Endodermal cell (in vitro differentiated cells): ENCODE measurements around the gene THSD4. TPM values are rescaled to one million over a fixed set of nuclear protein-coding genes. Genes with fewer than 3 reads are reported as not detected.

Experiments
- DNase-seq: peaks from one replicate; pipeline ENCODE4 v3.0.0-alpha.2; 2017
- H3K27ac ChIP-seq: 2 replicates; pipeline ENCODE4 v1.5.1; 2013; ENCODE audit warnings: mild to moderate bottlenecking, low read depth, low read length, moderate library complexity
- H3K27me3 ChIP-seq: 2 replicates; pipeline ENCODE4 v1.6.1; 2013; ENCODE audit warnings: mild to moderate bottlenecking, low read length, moderate library complexity; ENCODE audit not compliant: insufficient read depth, control insufficient read depth, poor library complexity, severe bottlenecking
- H3K36me3 ChIP-seq: 2 replicates; pipeline ENCODE4 v1.7.0; 2013; ENCODE audit warnings: mild to moderate bottlenecking, low read length, moderate library complexity; ENCODE audit not compliant: control insufficient read depth, insufficient read depth
- H3K4me1 ChIP-seq: one replicate; pipeline ENCODE4 v1.7.0; 2013; ENCODE audit warnings: low read length; ENCODE audit not compliant: control insufficient read depth, insufficient read depth
- H3K4me3 ChIP-seq: 2 replicates; pipeline ENCODE4 v1.5.1; 2013; ENCODE audit warnings: mild to moderate bottlenecking, low read length, moderate library complexity
- H3K9ac ChIP-seq: 2 replicates; pipeline ENCODE4 v1.6.1; 2013; ENCODE audit warnings: mild to moderate bottlenecking, low read length, moderate library complexity; ENCODE audit not compliant: poor library complexity, severe bottlenecking; ENCODE audit errors: extremely low read depth
- H3K9me3 ChIP-seq: 2 replicates; pipeline ENCODE4 v1.6.1; 2013; ENCODE audit warnings: mild to moderate bottlenecking, low read length, moderate library complexity; ENCODE audit not compliant: control insufficient read depth
- H3K27ac Mint-ChIP-seq: 2 replicates; pipeline ENCODE4 v1.8.0; 2020; ENCODE audit warnings: mixed read lengths
- H3K27me3 Mint-ChIP-seq: 2 replicates; pipeline ENCODE4 v1.8.0; 2021; ENCODE audit warnings: mild to moderate bottlenecking, mixed read lengths; ENCODE audit not compliant: insufficient read depth
- H3K36me3 Mint-ChIP-seq: 2 replicates; pipeline ENCODE4 v1.8.0; 2020; ENCODE audit warnings: low read depth, mixed read lengths
- H3K4me1 Mint-ChIP-seq: 2 replicates; pipeline ENCODE4 v1.8.0; 2020; ENCODE audit warnings: mixed read lengths
- H3K4me3 Mint-ChIP-seq: 2 replicates; pipeline ENCODE4 v1.8.0; 2020; ENCODE audit warnings: mild to moderate bottlenecking, moderate library complexity, mixed read lengths
- H3K9me3 Mint-ChIP-seq: 2 replicates; pipeline ENCODE4 v1.8.0; 2020; ENCODE audit warnings: mild to moderate bottlenecking, mixed read lengths
- CTCF ChIP-seq: fragments of 200-600 bp; sonication (generic); conservative IDR thresholded peaks from 2 replicates; pipeline ENCODE4 v1.5.0; 2021; ENCODE audit warnings: antibody characterized with exemption, mild to moderate bottlenecking
- WGBS, 2 experiments: methylation state at CpG; one replicate each; pipeline versions ENCODE4 v1.1.5 to v1.1.7; 2013; ENCODE audit warnings: missing lambda C conversion rate in 2 of 2, mixed read lengths in 1 of 2; ENCODE audit not compliant: insufficient coverage in 1 of 2, insufficient read length in 1 of 2; 5-methylcytosine and 5-hydroxymethylcytosine counted together
- total RNA-seq, 2 donors: library from RNA; stranded (reverse); fragmentation: NEBNext Ultra II Directional in 1 of 2; extraction: Animal tissue kit (Norgen Biotek cat#: 25700) in 1 of 2; gene quantifications; 2 replicates in 1 of 2; 3 replicates in 1 of 2; pipeline ENCODE4 v1.2.1, GENCODE V29; 2021

The THSD4 gene
- total RNA-seq, 2 donors from 2014 or later: 4.6 to 5.4 TPM

GRCh38 chr15:71755092-71755970, 640.1 kb downstream of the THSD4 start:
- no peak overlapping the region for H3K27ac ChIP-seq
- Mint-ChIP-seq H3K36me3 (no peaks in the 10 kb centered on the region), H3K4me3 (no peak overlapping the region), H3K4me1 (peaks cover 1% of the 10 kb centered on the region), H3K27me3 (no peaks in the 10 kb centered on the region), H3K27ac (no peak overlapping the region), H3K9me3 (peaks cover 5% of the 10 kb centered on the region)
- H3K9me3 ChIP-seq: peaks cover 18% of the 10 kb centered on the region
- TF ChIP-seq CTCF: no peak
- no peak overlapping the region for H3K9ac ChIP-seq
- no peaks in the 10 kb centered on the region for H3K36me3 ChIP-seq
- 89 to 97% methylated on average over 3 to 4 of the region's 4 CpGs for WGBS, 2 experiments
- H3K27me3 ChIP-seq: no peaks in the 10 kb centered on the region
- H3K4me1 ChIP-seq: no peaks in the 10 kb centered on the region
- DNase-seq: no peak
- H3K4me3 ChIP-seq: no peak overlapping the region

- WGBS, 2 experiments: 91 to 94% methylated on average over 6 to 8 of the region's 8 CpGs
- Histone ChIP-seq H3K27ac (no peak overlapping the region), H3K4me3 (no peak overlapping the region), H3K4me1 (no peaks in the 10 kb centered on the region), H3K9me3 (peaks cover 29% of the 10 kb centered on the region), H3K36me3 (no peaks in the 10 kb centered on the region), H3K9ac (no peak overlapping the region), H3K27me3 (no peaks in the 10 kb centered on the region)
- no peak for TF ChIP-seq CTCF
- Mint-ChIP-seq H3K36me3 (no peaks in the 10 kb centered on the region), H3K4me3 (no peak overlapping the region), H3K27ac (no peak overlapping the region), H3K9me3 (peaks cover 14% of the 10 kb centered on the region), H3K27me3 (no peaks in the 10 kb centered on the region), H3K4me1 (peaks cover 1% of the 10 kb centered on the region)
- DNase-seq: no peak
These were observed 641.5 kb downstream of the THSD4 start for GRCh38 chr15:71756599-71757352.

- 91 to 96% methylated on average over 10 to 13 of the region's 13 CpGs for WGBS, 2 experiments
These were observed 642.7 kb downstream of the THSD4 start for GRCh38 chr15:71757741-71758530.

More at GRCh38 chr15:71757741-71758530, 642.7 kb downstream of the THSD4 start:
- H3K27ac ChIP-seq: no peak overlapping the region
- H3K4me3 ChIP-seq: no peak overlapping the region
- H3K36me3 ChIP-seq: no peaks in the 10 kb centered on the region
- Mint-ChIP-seq H3K4me1 (no peaks in the 10 kb centered on the region), H3K27me3 (no peaks in the 10 kb centered on the region), H3K27ac (no peak overlapping the region), H3K4me3 (no peak overlapping the region), H3K9me3 (peaks cover 19% of the 10 kb centered on the region), H3K36me3 (no peaks in the 10 kb centered on the region)
- TF ChIP-seq CTCF: no peak
- no peak for DNase-seq
- no peak overlapping the region for H3K9ac ChIP-seq
- no peaks in the 10 kb centered on the region for H3K27me3 ChIP-seq
- no peaks in the 10 kb centered on the region for H3K4me1 ChIP-seq
- peaks cover 32% of the 10 kb centered on the region for H3K9me3 ChIP-seq
